Stimulated activated CD4-positive, alpha-beta T cell treated with anti-CD3 and anti-CD28 coated beads, TNF-alpha, amount 100 ng/mL, for 1 hour (primary cell): ENCODE measurements around the gene PAPSS2.
"Not testable (repeated sequence)": the region's sequence is repeated elsewhere in the genome, so short reads cannot be mapped to it uniquely, and the experiment has no call there.

Experiments used
- DNase-seq, 3 donors: peaks; one replicate each; pipeline ENCODE4 v3.0.0-alpha.2; 2020; ENCODE audit warnings: low read depth in 3 of 3, low spot score in 1 of 3

PAPSS2 gene

DNA sequence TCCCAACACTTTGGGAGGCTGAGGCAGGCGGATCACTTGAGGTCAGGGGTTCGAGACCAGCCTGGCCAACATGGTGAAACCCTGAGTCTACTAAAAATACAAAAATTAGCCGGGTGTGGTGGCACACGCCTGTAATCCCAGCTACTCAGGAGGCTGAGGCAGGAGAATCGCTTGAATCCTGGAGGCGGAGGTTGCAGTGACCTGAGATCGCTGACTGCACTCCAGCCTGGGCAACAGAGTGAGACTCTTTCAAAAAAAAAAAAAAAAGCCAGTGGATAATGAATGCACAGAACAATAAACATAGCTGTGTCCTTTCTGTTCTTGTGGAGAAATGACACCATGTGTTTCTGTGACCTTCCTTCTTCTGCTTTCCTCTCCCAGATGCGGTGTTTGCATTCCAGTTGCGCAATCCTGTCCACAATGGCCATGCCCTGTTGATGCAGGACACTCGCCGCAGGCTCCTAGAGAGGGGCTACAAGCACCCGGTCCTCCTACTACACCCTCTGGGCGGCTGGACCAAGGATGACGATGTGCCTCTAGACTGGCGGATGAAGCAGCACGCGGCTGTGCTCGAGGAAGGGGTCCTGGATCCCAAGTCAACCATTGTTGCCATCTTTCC lies 83.4 kb downstream of the PAPSS2 start:
- not testable (repeated sequence) for DNase-seq

DNA sequence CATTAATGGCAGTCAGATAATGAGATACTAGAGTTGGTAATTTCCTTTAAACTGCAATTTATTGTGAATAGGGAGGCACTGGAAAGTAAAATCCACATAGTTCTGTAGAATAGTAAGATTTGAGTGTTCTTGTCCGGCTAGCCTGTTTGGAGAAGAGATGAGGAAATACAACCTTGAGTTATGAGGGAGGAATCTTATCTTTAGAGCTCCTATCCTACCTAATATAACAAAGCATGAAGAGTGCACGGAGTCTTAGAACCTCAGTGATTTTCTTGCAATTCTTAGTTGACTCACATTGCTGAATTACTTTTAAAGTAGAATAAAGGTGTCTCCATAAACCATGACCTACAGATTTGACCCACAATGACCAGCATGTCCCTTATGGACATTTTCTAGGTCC lies 84.9 kb downstream of the PAPSS2 start:
- no peak for DNase-seq

- no peak for DNase-seq
Observed at GRCh38 chr10:87746911-87747310, 87.2 kb downstream of the PAPSS2 start.

DNA sequence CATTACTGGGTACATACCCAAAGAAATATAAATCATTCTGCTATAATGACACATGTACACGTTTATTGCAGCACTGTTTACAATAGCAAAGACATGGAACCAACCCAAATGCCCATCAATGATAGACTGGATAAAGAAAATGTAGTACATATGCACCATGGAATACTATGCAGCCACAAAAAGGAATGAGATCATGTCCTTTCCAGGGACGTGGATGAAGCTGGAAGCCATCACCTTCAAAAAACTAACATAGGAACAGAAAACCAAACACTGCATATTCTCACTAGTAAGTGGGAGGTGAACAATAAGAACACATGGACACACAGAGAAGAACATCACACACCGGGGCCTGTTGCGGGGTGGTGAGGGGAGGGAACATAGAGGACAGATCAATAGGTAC lies 88.6 kb downstream of the PAPSS2 start:
- not testable (repeated sequence) for DNase-seq

- no peak for DNase-seq
Observed at GRCh38 chr10:87750001-87750671, 90.5 kb downstream of the PAPSS2 start.

GRCh38 chr10:87750817-87751216 lies 91.1 kb downstream of the PAPSS2 start:
- no peak for DNase-seq

DNA sequence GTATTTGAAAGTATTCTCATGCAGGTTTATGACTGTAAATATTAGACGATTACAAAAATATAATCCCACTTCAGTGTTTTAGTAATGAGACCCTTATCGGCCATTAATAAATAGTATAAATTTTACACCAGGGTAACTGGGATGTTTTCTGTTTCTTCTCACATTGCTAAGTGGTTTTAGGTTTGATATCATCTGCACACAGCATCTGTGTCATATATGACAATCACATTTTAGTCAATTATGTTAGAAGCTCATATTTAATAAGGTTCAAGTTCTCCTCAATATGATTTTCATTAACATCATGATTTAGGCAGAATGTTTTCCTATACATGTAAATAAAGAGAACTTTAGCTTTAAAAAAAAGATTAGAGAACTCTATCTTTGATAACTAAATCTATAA lies 91.6 kb downstream of the PAPSS2 start:
- DNase-seq = no peak

DNA sequence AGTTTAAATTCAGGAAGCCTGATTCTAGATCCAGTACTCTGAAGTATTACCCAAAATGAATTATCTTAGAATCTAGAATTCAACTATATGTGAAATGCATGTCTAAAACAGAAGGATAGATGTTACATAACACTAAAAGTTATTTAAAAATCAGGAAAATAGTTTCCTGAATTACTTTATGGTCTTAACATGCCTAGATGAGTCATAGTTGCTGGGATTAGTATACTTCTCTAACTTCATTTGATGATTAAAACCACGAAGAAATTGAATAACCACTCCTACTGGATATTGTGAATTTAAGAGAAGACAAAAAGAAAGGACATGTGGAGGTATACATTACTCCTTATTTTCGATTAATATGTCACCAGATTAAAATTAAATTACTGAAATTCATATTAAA lies 92.9 kb downstream of the PAPSS2 start:
- DNase-seq = no peak

- no peak for DNase-seq
Observed at GRCh38 chr10:87753995-87754866, 94.6 kb downstream of the PAPSS2 start.

DNA sequence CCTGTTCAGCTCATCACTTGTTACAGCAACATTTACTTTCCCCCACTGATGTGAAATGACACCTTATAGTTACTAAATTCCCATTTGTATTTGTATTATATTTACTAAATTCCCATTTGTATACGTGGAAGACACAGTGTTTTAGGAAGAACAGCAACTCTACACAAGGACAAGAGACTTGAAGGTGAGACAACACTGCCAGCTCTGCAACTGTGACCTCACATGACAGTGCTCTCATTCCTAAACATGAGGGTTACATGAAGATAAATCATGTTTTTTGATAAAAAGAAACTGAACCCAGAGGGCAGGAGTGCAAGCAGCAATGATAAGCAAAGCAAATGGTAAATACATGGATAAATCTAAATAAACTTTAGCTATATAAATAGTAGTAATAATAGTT lies 98.0 kb downstream of the PAPSS2 start:
- DNase-seq = no peak

DNA sequence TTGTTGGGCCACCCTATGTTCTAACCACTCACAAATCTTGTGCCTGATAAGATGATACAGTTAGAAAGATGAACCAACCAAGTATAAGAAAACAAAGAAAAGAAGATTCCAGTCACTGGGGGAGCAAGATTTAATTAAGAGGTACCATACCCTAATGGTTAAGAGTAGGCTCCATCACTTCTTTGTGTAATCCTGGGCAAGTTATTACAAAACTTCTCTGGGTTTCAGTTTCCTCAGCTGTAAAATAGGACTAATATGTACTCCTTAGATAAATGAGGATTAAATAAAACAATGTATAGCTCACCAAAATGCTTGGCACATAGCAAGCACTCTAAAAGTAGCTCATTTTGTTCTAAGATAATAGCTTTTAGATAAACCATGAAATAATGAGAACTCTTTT lies 99.9 kb downstream of the PAPSS2 start:
- no peak for DNase-seq

DNA sequence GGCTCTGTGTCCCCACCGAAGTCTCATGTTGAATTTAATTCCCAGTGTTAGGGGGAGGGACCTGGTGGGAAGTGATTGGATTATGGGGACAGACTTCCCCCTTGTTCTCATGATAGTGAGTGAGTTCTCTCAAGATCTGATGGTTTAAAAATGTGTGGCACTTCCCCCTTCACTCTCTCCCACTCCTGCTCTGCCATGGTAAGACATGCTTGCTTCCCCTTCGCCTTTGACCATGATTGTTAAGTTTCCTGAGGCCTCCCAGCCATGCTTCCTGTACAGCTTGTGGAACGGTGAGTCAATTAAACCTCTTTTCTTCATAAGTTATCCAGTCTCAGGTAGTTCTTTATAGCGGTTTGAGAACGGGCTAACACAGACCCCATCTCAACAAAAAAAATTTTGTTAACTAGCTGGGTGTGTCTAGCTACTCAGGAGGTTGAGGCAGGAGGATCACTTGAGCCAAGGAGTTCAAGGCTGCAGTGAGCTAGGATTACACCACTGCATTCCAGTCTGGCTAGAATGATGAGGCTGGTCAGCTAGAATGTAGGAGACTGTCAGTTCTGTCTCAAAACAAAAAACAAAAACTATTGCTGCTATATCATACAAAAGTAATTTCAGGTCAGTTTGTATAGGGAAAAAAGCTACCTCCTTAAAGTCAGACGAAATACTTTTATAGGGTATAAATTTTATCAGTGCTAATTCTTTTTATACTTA lies 100.7 kb downstream of the PAPSS2 start:
- no peak for DNase-seq

DNA sequence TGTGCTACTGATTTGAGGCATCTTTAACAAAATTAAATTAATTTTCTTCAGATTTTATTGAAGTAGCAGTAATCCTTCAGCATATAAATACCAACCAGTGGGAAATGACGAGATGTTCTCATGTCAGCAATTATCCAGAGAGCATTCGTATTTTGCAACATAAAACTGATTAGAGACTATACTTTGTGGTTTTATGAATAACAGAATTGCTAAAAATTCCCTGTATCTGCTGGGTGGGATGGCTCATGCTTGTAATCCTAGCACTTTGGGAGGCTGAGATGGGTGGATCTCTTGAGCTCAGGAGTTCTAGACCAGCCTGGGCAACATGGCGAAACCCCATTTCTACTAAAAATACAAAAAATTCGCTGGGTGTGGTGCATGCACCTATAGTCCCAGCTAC lies 101.5 kb downstream of the PAPSS2 start:
- no peak for DNase-seq

- no peak for DNase-seq
Observed at GRCh38 chr10:87761892-87762291, 102.2 kb downstream of the PAPSS2 start.

DNA sequence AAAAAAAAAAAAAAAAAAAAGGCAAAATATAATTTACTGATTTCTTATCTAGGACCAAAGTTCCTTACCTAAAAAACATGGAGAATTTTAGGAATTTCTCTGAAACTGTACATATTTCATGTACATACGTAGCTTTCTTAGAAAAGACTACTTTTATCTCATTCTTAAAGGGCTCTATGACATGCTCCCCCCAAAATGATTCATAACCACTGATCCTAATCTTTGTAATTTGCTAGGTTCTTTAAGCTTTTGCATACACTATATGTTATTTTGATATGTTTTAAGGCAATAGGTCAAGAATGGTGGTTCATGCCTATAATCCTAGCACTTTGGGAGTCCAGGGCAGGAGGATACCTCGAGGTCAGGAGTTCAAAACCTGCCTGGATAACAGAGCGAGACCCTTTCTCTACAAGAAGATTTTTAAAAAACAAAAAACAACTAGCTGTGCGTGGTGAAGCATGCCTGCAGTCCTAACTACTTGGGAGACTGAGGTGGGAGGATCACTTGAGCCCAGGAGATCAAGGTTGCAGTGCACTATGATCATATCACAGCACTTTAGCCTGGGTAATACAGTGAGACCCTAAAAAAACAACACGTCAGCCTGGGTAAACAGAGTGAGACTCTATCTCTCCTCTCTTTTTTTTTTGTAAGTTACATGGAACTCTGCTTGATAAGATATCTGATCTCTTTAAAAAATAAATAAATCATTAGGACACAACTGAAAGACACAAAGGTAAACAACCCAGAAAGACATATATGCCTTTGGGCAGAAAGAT lies 103.6 kb downstream of the PAPSS2 start:
- no peak for DNase-seq

DNA sequence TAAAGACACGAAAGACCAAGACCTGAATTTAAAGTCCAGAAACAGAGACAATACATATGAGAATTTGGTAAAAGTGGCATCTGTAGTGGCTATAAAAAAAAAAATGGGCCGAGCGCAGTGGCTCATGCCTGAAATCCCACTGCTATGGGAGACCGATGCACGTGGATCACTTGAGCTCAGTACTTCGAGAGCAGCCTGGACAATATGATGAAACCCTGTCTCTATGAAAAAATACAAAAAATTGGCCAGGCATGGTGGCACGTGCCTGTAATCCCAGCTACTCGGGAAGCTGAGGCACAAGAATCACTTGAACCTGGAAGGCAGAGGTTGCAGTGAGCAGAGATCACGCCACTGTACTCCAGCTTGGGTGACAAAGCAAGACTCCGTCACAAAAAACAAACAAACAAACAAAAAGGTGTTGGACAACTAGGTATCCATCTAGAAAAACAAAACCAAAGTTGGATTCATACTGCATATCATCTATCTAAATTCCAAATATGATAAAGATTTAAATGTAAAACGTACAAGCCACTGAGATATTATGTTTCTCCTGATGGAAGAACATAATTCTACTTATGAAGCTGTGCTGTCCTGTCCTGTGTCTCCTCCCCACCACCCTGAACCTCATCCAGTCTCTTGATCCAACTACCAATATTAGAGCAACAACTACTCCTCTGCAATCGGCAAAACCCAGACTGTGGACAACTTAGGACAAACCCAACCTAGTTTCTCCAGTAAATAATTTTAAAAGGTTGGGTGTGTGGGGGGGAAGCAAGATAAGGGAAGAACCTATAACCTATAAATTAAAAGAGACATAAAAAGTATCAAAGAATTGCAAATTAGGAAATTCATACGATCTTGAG lies 104.6 kb downstream of the PAPSS2 start:
- no peak for DNase-seq

GRCh38 chr10:87765666-87766376 lies 106.1 kb downstream of the PAPSS2 start:
- no peak for DNase-seq

DNA sequence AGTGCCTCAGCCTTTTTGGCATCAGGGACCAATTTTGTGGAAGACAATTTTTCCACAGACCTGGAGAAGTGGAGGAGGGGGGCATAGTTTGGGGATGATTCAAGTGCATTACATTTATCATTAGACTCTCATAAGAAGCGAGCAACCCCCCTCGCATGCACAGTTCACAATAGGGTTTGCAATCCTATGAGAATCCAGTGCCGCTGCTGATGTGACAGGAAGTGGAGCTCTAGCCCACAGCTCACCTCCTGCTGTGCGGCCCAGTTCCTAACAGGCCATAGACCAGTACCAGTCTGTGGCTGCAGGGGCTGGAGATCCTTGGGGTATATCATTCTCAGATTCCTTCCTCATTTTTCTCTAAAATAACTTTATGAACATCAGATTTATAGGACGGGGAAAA lies 107.6 kb downstream of the PAPSS2 start:
- DNase-seq = no peak

- DNase-seq = no peak
Observed at GRCh38 chr10:87771871-87772500, 112.3 kb downstream of the PAPSS2 start.
